IMR-90 (cell line): Measurements from ENCODE around the gene FCRL5.

Experiments
- CEBPB ChIP-seq: IDR thresholded peaks from 2 replicates; pipeline ENCODE4 v1.6.1; 2012; ENCODE audit warnings: low read depth, low read length, improper control_type of control experiment
- CTCF ChIP-seq: conservative IDR thresholded peaks from 2 replicates; pipeline ENCODE4 v1.5.1; 2012; ENCODE audit warnings: mild to moderate bottlenecking, low read depth, low read length, improper control_type of control experiment
- FOS ChIP-seq: fragments of 150-350 bp; IDR thresholded peaks from 2 replicates; pipeline ENCODE4 v1.6.1; 2016; ENCODE audit warnings: low read depth, low read length
- MAFK ChIP-seq: IDR thresholded peaks from 2 replicates; pipeline ENCODE4 v1.6.1; 2012; ENCODE audit warnings: low read depth, low read length, improper control_type of control experiment
- MAZ ChIP-seq: IDR thresholded peaks from 2 replicates; pipeline ENCODE4 v1.6.1; 2012; ENCODE audit warnings: low read depth, mild to moderate bottlenecking, low read length, improper control_type of control experiment, moderate library complexity, borderline replicate concordance
- MXI1 ChIP-seq: IDR thresholded peaks from 2 replicates; pipeline ENCODE4 v1.6.1; 2012; ENCODE audit warnings: low read depth, mild to moderate bottlenecking, low read length, moderate library complexity, borderline replicate concordance
- NFE2L2 ChIP-seq: fragments of 150-350 bp; IDR thresholded peaks from 2 replicates; pipeline ENCODE4 v1.6.1; 2016; ENCODE audit warnings: low read depth, mild to moderate bottlenecking, low read length
- POLR2A ChIP-seq: IDR thresholded peaks from 2 replicates; pipeline ENCODE4 v1.6.1; 2012; ENCODE audit warnings: mild to moderate bottlenecking, low read depth, low read length
- RAD21 ChIP-seq: IDR thresholded peaks from 2 replicates; pipeline ENCODE4 v1.6.1; 2012; ENCODE audit warnings: low read length, improper control_type of control experiment
- RCOR1 ChIP-seq: IDR thresholded peaks from 2 replicates; pipeline ENCODE4 v1.6.1; 2012; ENCODE audit warnings: mild to moderate bottlenecking, low read length, improper control_type of control experiment; ENCODE audit not compliant: insufficient replicate concordance
- RFX5 ChIP-seq: IDR thresholded peaks from 2 replicates; pipeline ENCODE4 v1.8.0; 2012; ENCODE audit warnings: low read depth, mild to moderate bottlenecking, low read length, moderate library complexity
- SMC3 ChIP-seq: fragments of 150-350 bp; IDR thresholded peaks from 2 replicates; pipeline ENCODE4 v1.6.1; 2016; ENCODE audit warnings: low read depth, mild to moderate bottlenecking, antibody characterized with exemption, low read length, moderate library complexity
- USF2 ChIP-seq: fragments of 150-350 bp; IDR thresholded peaks from 2 replicates; pipeline ENCODE4 v1.6.1; 2017; ENCODE audit warnings: mild to moderate bottlenecking, antibody characterized with exemption, low read length, low read depth

- TF ChIP-seq CTCF (no peak), POLR2A (no peak), MXI1 (no peak), MAZ (no peak), SMC3 (no peak), RFX5 (no peak), RAD21 (no peak), RCOR1 (no peak), USF2 (no peak), CEBPB (no peak), NFE2L2 (no peak), FOS (no peak), MAFK (no peak)
Measured at GRCh38 chr1:157497987-157498735, 54.2 kb downstream of the FCRL5 start.
